HG02970 (cell line): Measurements from ENCODE around the gene SLC14A1.

Source experiments
- ATAC-seq: cut with Tn5 transposase; IDR thresholded peaks from one replicate; pipeline ENCODE4 v1.9.1; 2021; ENCODE audit warnings: mild to moderate bottlenecking, moderate library complexity, moderate number of reproducible peaks; ENCODE audit not compliant: unreplicated experiment, low FRiP score

Gene SLC14A1

DNA sequence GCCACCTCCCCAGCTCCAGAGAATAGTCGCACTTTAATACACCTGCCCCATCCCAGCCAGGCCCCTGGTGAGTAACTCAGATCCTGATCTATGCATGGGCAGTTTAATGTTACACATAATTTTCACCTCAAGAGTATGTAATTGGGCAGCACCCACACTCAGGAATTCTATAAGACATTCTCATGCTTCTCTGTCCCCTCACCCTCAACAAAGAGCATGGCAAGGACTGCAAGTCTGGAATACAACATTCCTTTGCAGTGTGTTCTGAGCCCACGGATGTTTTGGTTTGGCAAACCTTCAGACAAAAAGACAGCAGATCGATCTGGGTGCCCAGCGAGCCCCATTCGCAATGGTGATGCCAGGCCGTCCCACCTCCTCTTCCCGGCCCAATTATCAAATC lies 4.9 kb upstream of the SLC14A1 start:
- no peak for ATAC-seq

DNA sequence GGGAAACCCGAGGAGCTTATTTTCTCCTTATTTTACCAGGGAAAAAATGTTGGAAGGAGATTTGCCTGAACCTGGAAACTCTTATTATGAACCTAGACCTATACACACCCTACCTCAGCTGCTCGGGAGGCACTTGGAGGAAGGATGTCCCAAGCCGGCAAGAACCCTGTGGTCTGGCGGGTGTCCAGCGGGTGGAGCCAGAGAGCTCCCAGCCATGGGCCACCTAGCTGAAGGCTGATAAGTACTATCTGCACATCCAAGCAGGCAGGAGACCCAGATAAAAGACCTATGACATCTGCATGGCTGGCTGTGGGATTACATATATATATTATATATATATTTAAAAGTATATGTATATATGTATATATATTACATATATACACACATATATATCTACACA lies 1.1 kb upstream of the SLC14A1 start:
- ATAC-seq = peak; percentile 83

DNA sequence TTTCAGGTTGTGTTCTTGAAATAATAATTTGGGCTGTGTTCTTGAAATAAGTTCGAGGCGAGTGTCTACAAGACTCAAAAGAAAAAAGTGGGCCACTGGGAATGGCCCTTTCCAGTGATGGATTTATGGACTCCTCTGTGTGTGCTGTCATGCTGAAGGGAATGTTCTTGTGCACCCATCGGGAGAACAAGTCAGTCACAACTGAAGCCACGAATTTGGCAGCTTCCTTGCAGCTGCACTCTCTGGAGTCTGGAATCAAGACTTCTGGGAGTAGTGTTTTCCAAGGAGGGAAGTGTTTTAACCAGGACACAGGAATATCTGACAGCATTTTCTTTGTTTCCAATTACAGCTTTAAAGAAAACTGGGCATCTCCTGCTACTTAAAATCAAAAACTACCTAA lies 620 bp downstream of the SLC14A1 start:
- ATAC-seq = no peak

DNA sequence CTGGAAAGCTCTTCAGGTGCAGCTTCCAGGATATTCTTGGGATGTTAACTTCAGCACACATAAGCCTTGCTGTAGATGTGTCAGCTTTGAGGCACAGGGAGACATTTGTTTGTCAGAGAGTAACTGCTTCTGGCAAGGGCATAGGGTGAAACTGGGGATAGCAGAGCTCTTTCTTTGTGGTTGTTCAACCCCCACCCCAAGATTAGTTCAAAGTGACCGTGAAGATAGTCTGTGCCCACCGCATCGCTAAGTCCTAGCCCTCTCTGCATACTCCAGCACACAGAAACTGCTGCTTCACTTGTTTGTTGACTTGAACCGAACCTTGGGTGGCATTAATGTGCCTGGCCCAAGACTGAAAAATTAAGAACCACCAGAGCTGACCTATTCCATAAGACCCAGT lies 1.4 kb downstream of the SLC14A1 start:
- no peak for ATAC-seq

DNA sequence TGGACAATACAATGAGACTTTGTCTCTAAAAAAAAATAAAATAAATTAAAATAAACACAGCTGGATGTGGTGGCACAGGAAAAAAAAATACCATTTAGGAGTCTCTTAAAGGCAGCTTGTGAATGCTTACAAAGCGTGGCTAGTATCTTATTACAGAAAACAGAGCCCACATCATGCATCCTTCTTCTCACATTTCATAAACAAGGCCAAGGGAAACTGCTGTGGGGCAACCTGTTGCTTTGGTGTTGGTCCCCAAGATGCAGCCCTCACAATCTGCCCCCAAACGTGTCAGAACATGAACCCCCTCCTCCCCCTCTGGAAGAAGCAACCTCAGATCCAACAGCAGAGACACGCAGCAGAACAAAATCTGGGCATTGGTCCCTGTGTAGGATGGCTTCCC lies 2.6 kb downstream of the SLC14A1 start:
- no peak for ATAC-seq

DNA sequence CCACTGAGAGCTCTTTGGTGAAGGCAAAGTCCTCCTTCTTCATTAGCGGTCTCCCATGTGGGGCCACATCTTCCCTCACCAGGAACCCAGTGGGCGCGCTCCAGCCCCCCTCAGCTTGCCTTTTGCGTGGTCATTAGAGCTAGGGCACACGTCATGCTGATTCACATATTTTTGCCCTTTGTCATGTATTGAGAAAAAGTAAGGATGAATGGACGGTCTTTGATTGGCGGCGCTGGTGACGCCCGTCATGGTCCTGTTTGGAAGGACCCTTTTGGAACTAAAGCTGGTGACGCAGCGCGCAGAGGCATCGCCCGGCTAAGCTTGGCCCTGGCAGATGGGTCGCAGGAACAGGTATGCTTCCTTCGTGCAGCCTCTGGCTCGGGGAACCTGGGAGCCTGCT lies 3.1 kb downstream of the SLC14A1 start:
- ATAC-seq = no peak

DNA sequence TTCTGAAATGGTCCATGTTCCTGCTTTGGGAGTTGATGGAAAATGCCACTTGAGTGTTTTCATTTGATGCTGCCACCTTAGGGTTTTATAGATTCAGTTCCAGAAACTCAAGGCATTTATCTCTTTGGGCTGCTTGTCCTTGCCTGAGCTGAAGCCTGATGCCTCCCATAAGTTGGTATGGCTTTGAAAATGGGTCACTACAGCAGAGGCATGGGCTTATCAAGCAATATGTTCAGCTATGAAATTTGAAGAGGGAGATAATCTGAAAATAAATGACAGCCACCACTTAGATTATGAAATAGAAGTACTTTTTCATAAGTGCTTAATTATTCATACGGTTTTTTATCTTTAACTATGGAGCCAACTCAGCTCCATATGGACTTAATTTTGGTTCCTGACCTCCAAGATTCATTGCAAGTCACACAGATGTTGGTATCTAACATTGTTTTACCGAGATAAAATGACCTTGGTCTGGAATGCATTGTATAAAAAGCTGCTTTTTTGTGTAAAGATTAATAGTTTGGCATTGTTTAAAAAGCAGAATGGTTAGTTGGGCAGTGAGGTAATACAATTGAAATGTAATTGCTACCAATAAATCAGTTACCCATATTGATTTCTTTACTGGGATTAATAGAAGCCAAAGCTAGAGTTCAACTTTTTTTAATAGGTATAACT lies 4.5 kb downstream of the SLC14A1 start:
- ATAC-seq = no peak

DNA sequence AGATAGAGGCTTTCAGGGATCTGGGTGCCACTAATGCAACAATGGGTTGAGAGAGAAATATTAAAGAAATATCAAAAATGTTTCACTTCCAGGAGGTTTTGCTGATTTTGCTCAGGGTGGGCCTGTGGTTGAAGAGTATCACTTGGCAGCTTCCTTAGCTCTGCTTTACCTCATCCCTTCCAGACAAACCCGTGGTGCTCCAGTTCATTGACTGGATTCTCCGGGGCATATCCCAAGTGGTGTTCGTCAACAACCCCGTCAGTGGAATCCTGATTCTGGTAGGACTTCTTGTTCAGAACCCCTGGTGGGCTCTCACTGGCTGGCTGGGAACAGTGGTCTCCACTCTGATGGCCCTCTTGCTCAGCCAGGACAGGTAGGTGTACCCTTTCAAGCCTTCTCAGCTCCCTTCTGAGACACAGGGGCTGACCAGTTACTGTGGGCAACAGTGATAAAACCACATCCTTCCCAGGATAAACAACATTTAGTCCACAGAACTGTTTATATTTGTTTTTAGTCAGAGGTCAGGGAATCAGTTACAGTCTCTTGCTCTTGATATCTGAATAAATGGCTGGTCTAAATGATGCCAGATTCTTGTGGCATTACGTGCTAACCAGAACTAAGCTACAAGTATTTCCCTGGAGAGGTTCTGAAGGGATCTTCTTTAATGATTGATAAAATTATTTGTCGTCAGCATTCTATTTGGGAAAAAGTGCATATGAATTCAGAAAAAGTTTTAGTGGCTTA lies 7.0 kb downstream of the SLC14A1 start:
- ATAC-seq = no peak

DNA sequence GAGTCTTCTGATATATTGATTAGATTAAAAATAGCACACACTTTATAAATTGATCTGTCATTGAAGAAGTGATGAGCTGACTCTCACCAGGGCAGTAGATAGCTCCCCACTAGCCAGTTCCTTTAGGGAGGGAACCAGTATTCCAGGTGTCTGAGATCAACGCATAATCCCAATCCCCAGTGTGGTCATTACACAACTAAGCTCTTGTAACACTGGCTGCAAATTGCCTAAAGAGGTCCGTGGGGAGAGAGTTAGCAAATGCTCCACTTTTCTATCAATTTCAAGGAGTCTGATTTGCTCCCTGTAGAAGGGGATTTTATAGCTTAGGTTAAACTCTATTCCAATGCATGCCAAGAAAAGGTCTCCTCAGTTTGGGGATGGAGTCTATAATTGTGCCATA lies 7.7 kb downstream of the SLC14A1 start:
- ATAC-seq = no peak

DNA sequence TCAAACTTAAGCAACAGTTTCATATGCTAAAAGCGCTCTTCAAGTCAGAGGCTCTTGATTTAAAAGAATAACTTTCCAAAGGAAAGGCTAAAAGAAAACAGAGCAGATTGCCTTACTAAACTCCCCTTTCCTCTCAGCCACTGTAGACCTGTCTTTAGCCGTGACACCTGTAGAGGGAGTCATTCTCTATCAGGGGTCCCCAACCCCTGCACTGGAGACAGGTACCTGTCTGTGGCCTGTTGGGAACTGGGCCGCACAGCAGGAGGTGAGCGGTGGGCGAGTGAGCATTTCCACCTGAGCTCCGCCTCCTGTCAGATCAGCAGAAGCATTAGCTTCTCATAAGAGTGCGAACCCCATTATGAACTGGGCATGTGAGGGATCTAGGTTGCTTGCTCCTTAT lies 9.6 kb downstream of the SLC14A1 start:
- ATAC-seq = no peak

DNA sequence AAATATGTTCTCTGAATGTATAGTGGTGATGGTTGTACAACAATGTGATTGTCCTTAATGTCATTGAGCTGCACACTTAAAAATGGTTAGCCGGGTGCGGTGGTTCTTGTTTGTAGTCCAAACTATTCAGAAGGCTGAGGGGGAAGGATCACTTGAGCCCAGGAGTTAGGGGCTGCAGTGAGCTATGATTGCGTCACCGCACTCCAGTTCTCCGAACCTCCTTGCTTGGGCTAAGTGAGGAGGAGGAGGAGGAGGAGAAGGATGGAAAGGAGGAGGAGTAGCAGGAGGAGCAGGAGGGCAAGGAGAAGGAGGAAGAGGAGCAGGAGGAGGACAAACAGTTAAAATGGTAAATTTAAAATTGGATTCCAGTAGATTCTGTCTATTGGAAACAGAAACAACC lies 10.5 kb downstream of the SLC14A1 start:
- no peak for ATAC-seq

DNA sequence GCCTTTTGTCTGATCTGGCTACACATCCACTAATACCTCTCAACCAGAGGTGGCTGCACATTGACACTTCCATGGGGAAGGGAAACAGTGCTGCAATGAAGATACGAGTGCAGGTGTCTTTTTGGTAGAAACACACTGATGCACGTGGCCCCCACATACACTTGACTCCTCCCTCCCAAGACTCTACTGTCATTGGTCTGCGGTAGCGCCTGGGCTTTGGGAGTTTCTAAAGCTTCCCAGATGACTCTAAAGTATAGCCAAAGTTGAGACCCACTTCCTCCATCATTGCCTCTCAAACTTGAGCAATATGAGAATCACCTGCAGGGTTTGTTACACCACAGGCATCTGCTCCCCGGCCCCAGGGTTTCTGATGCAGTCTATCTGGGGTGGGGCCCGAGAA lies 11.0 kb downstream of the SLC14A1 start:
- no peak for ATAC-seq

DNA sequence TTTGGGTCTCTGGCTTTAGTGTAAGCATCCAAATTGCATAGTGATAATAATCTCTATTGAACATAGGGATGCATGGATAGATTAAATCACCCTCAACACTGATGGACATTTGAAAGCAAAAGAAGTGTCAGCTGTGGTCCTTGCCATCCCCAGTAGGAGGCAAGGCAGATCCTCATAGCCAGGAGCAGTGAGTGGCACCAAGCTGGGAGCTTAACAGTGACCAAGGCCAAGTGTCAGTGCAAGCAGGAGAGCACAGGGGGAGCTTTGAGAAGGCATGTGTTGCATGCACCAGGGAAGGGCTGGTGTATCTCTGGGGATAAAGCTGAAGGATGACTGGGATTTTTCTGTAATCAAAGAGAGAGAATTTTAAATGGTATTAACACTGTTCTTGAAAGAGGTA lies 14.7 kb downstream of the SLC14A1 start:
- no peak for ATAC-seq

DNA sequence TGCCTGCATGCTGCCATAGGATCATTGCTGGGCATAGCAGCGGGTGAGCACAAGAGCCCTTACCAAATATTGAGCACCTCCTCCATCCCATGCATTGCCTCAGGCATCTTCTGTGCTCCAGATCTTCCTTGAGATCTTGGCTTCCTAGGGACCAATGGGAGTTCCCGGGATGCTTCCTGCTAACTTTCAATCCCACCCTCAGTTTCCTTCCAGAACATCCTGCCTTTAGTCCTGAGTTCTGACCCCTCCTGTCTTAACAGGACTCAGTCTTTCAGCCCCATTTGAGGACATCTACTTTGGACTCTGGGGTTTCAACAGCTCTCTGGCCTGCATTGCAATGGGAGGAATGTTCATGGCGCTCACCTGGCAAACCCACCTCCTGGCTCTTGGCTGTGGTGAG lies 15.3 kb downstream of the SLC14A1 start:
- ATAC-seq = no peak

DNA sequence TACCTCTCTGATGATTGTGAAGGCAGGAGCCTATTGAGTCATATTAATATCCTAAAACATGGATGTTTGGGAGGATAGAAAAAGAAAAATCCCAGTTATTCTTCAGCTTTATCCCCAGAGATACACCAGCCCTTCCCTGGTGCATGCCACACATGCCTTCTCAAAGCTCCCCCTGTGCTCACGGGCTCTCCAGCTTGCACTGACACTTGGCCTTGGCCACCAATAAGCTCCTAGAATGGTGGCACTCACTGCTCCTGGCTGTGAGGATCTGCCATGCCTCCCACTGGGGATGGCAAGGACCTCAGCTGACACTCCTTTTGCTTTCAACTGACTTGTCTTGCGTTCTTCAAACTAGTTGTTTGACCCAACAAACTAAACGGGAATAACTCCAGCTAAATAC lies 15.9 kb downstream of the SLC14A1 start:
- no peak for ATAC-seq

DNA sequence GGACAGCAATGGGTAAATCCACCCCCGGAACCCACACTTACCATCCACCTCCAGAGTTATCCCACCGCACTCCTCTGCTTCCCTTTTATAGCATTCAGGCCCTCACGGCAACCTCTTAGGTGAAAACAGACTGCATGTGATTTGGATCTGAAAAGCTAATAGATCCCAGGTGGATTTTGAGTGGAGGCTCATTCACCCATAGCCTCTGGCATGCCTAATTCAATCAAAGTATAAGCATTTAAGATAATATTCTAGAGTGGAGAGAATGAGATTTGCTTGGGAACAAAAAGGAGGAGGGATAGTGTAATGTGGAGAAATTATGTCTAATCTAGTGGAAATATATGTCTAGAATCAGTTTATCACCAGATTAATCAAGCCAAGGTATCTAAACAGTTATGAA lies 17.1 kb downstream of the SLC14A1 start:
- no peak for ATAC-seq

DNA sequence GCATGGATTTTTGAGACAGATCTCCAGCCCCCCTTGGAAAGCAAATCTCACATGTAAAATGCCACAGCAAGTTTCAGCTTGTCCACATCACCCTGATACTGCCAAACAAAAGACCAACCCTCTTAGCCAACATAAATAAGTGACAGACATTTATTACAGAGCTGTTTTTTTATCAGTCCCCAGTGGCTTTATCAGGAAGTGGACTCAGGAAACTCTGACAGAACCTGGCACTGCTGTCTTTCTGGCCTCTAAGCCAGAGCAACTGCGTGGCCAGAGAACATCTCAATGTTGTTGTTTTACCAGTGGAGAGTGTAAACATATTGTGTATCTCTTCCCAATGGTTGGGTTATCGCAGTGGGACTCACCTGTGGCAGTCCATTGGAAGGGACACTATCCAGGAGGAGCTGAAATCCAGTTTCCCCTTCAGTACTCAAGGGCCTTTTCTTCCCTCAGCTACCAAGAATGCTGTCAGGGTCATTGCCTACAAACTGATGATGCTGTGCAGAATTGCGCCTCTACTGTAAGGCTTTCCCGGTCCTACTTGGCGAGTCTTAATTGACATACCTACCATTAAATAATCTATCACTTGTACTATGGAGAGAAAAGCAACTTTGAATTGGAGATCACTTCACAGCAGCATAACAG lies 22.0 kb downstream of the SLC14A1 start:
- ATAC-seq = no peak

DNA sequence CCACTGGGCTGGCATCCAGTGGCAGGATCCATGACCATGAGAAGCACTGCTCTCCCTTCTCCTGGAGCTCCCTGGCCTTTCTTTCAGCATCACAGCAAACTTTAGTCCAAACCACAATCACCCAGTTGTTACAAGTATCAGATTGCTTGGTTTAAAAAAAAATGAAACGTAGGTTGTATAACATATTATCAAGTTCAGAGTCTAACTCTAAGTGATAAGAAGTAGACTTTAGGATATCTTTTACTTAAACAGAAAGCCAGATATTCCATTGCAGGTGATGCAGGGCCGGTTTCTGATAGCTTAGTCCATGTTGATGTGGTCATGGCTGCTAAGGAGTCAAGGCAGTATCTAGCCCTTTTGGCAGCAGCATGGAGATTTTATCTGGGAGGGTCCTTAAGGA lies 24.5 kb downstream of the SLC14A1 start:
- no peak for ATAC-seq

DNA sequence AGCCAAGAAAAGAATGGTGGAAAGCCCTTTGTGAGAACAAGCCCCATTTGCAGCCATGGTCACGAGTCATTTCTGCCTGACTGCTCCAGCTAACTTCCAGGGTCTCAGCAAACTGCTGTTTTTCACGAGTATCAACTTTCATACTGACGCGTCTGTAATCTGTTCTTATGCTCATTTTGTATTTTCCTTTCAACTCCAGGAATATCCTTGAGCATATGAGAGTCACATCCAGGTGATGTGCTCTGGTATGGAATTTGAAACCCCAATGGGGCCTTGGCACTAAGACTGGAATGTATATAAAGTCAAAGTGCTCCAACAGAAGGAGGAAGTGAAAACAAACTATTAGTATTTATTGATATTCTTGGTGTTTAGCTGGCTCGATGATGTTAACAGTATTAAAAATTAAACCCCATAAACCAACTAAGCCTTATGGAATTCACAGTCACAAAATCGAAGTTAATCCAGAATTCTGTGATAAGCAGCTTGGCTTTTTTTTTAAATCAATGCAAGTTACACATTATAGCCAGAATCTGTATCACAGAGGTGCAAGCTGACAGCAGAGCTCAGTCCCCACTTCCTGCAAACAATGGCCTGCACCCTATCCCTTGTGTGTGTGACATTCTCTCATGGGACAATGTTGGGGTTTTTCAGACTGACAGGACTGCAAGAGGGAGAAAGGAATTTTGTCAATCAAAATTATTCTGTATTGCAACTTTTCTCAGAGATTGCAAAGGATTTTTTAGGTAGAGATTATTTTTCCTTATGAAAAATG lies 26.1 kb downstream of the SLC14A1 start:
- no peak for ATAC-seq

DNA sequence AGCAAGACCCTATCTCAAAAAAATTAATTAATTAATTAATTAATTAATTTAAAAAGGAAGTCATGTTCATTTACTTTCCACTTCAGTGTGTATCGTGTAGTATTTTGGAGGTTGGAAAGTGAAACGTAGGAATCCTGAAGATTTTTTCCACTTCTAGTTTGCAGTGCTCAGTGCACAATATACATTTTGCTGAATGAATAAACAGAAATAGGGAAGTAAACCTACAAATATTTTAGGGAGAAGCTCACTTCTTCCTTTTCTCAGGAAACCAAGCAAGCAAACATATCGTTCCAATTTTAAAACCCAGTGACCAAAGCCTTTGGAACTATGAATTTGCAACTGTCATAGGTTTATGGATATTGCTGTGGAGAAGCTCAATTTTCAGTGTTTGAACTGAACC lies 27.8 kb downstream of the SLC14A1 start:
- ATAC-seq = no peak

DNA sequence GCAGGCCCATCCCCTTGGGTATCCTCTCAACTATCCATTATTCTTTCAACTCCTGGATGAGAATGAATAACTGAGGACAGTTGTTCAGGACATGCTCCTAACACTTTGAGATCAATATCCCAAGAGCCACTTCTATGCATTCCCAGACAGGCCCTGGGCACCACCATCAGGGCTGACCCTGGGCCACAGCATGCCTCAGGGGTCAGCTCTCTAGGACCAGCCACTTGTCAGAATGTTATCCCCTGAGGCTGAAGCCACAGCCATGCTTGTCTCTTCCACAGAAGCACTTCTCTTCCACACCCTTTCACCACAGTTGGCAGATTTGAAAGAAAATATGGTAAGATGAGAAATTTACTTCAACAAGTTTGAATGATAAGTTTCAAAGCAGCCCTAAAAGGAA lies 28.7 kb downstream of the SLC14A1 start:
- no peak for ATAC-seq
